Muscle layer of duodenum (tissue), 2 donors: Measurements from ENCODE around the gene CLTC.
"Not testable (repeated sequence)": the region's sequence is repeated elsewhere in the genome, so short reads cannot be mapped to it uniquely, and the experiment has no call there.

Experiments
- H3K27ac ChIP-seq: one replicate; pipeline ENCODE4 v1.7.0; 2013; ENCODE audit warnings: mild to moderate bottlenecking, low read length
- H3K27me3 ChIP-seq: one replicate; pipeline ENCODE4 v1.7.0; 2013; ENCODE audit warnings: low read depth, mild to moderate bottlenecking, control low read depth, low read length
- H3K36me3 ChIP-seq, 2 donors: one replicate each; pipeline ENCODE4 v1.7.0; 2013; ENCODE audit warnings: low read length in 2 of 2, control low read depth in 1 of 2, mild to moderate bottlenecking in 1 of 2; ENCODE audit not compliant: insufficient read depth in 2 of 2, control insufficient read depth in 1 of 2
- H3K4me1 ChIP-seq, 2 donors: one replicate each; pipeline ENCODE4 v1.7.0; 2013; ENCODE audit warnings: low read length in 2 of 2, mild to moderate bottlenecking in 2 of 2, control low read depth in 1 of 2, moderate library complexity in 1 of 2; ENCODE audit not compliant: insufficient read depth in 2 of 2, control insufficient read depth in 1 of 2
- H3K4me3 ChIP-seq, 2 donors: one replicate each; pipeline ENCODE4 v1.7.0; 2013; ENCODE audit warnings: low read length in 2 of 2, low read depth in 1 of 2, mild to moderate bottlenecking in 1 of 2
- H3K9me3 ChIP-seq, 2 donors: one replicate each; pipeline ENCODE4 v1.7.0; 2013; ENCODE audit warnings: low read length in 2 of 2, control low read depth in 1 of 2, mild to moderate bottlenecking in 1 of 2; ENCODE audit not compliant: control insufficient read depth in 1 of 2
- donor health status: healthy.

CLTC gene

DNA sequence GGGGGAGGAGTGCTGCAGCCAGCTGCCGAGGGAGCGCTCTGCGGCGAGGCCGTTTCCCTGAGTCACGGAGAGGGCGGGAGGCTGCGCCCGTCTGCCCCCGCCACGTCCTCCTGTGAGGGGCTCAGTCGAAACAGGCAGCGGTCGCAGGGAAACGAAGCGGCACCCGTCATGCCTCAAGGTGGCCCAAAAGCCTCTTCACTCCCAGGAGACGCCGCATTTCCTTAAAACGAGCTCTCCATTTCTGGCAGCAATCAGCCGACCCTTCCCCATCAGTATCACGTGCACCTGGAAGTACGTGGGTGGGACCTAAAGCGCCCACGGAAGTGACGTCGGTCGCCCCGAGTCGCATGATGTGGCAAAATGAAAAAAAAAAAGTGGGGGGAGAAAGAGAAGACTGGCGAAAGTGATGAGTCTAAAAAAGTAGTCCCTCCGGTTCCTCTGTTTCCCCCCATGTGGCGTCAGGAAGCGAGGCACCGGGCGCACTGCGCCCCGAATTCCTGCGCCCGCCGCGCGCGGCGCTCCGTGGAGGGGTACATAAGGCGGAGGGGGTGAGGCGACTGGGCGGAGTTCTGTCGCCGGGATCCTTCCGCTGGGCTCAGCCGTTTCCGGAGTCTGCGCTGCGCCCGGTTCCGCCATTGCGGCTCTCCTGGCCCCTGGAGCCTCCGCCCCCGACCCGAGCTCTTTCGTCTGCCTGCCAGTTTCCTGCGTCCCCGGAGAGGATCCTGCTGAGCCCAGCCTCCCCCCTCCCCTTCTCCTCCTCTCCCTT, at the start of gene CLTC:
Gene CLTC (plus strand): TSS at position 598 of the 766 bp plus-strand sequence. CDS start 237 bp downstream, outside the sequence.
- peaks cover 0 to 15% of the 10 kb centered on the region in 2 donors for H3K36me3 ChIP-seq
- H3K27ac ChIP-seq, result peak within 1 kb of the TSS; percentile 100
- H3K9me3 ChIP-seq, result no peaks in the 10 kb centered on the region
- peak within 1 kb of the TSS; percentile 75 to 98 for H3K4me3 ChIP-seq
- H3K4me1 ChIP-seq, result peaks cover 17 to 37% of the 10 kb centered on the region in 2 donors
- no peaks in the 10 kb centered on the region for H3K27me3 ChIP-seq

DNA sequence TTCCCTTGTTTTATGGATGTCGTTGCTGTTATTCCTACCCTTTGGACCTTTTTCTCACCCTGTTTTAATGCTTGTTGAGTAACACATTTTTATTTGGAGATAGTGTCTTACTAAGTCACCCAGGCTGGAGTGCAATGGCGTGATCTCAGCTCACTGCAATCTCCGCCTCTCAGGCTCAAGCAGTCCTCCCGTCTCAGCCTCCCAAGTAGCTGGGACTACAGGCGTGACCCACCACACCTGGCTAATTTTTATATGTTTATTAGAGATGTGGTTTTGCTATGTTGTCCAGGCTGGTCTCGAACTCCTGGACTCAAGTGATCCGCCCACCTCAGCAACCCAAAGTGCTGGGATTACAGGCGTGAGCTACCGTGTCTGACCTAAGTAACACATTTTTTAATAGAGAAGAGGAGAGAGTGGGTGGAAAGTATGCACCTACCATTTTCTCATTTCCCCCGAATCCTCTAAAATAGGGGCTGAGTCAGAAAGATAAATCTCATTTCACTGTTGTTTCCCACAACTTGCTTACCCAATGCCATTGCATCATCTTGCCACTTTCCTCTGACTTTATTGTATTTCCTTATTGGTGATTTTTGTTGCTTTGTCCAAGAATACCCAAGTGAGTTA, 47.3 kb upstream of the CLTC start:
- Histone ChIP-seq H3K4me3 (no peak overlapping the region), H3K27ac (no peak overlapping the region), H3K27me3 (no peaks in the 10 kb centered on the region), H3K9me3 (no peaks in the 10 kb centered on the region), H3K36me3 (peaks cover 0 to 7% of the 10 kb centered on the region in 2 donors), H3K4me1 (no peaks in the 10 kb centered on the region)

DNA sequence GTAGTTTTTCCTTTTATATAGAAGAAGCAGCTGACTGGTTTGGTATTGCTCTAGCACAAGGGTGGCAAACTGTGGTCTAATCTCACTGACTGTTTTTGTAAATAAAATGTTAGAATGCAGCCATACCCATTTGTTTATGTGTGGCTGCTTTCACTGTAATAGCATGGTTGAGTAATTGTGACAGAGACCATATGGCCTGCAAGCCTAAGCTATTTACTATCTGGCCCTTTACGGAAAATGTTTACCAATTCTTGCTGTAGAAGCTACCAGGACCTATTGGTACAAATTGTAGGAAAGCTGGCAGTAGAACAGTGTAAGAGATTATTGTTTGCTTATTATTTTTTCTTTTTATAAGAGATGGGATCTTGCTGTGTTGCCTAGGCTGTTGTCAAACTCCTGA, 35.5 kb upstream of the CLTC start:
- not testable (repeated sequence) for H3K4me1 ChIP-seq, H3K36me3 ChIP-seq, H3K9me3 ChIP-seq, H3K4me3 ChIP-seq, H3K27ac ChIP-seq, H3K27me3 ChIP-seq

DNA sequence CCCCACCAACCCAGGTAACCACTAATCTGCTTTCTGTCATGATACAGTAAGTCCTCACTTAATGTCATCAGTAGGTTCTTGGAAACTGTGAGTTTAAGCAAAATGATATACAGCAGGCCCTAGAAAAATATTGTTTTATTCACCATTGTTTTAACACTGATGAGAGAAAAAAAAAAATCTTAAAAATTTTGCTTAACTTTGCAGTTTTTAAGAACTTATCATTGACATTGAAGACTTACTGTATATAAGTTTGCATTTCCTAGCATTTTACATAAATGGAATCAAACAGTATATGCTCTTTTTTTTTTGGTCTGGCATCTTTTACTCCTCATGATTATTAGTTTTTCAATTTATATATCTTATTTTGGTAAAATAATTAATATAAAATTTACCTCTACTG, 19.5 kb upstream of the CLTC start:
- peaks cover 15 to 42% of the 10 kb centered on the region in 2 donors for H3K36me3 ChIP-seq
- no peak overlapping the region for H3K27ac ChIP-seq
- no peaks in the 10 kb centered on the region for H3K4me1 ChIP-seq
- H3K4me3 ChIP-seq, result no peak overlapping the region
- H3K27me3 ChIP-seq, result no peaks in the 10 kb centered on the region
- H3K9me3 ChIP-seq, result no peaks in the 10 kb centered on the region

DNA sequence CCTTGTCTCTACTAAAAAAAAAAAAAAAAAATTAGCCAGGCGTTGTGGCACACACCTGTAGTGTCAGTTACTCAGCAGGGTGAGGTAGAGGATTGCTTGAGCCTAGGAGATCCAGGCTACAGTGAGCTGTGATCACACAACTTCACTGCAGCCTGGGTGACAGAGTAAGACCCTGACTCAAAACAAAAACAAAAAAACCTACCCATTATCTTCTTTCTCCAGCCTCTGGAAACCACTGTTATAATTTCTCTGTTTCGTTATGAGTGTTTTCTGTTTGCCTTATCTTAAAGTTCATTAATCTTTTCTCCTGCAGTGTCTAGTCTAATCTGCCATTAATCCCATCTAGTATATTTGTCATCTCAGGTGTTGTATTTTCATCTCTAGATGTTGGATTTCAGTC, 18.6 kb upstream of the CLTC start:
- H3K4me1 ChIP-seq, result no peaks in the 10 kb centered on the region

DNA sequence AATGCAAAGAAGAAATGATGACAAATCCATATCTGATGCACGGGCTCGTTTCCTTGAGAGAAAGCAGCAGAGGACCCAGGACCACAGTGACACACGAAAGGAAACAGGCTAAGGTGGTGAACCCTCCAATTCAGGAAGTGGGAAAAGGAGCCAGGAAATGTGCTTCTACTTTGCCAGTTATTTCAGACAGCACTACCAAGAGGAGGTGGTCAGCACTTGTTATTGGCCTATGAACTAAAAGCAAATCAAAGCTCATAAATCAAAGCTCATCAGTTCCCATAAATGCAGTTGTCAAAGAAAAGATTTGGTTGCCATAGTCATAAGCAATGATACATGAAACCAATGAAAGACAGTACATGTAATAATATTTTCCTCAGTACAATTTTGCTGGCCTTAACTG, 12.6 kb upstream of the CLTC start:
- Histone ChIP-seq H3K27ac (no peak overlapping the region), H3K36me3 (peaks cover 30 to 53% of the 10 kb centered on the region in 2 donors), H3K4me3 (no peak overlapping the region), H3K9me3 (no peaks in the 10 kb centered on the region), H3K4me1 (no peaks in the 10 kb centered on the region), H3K27me3 (no peaks in the 10 kb centered on the region)

More for the DNA sequence above, 18.6 kb upstream of the CLTC start:
- no peak overlapping the region for H3K27ac ChIP-seq
- H3K9me3 ChIP-seq, result no peaks in the 10 kb centered on the region
- H3K27me3 ChIP-seq, result no peaks in the 10 kb centered on the region
- H3K36me3 ChIP-seq, result peaks cover 24 to 51% of the 10 kb centered on the region in 2 donors
- H3K4me3 ChIP-seq, result no peak overlapping the region

DNA sequence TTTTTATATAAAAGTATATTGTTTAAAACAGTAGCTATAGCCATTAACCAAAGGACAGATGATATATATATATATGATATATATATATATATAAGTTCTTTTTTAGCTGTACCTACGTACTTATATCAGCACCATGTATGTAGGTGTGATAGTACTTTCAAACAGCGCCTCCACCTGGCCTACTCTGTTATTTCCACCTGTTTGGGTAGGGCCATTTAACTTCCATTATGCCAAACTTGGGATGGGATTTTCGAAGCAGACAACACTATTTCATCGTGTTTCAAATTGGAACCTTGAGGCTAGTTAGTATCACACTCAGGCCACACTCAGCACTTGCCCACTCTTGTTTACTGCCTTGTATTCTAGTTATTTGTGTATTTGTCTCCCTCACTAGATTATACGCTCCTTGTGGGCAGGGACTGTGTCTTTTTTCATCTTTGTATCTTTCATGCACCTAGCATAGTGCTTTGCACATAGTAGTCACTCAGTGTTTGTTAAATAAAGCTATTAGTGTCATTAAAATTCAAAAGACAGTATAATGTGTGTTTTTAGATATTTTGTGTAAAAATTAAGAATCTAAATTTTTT, 11.8 kb upstream of the CLTC start:
- Histone ChIP-seq H3K9me3 (no peaks in the 10 kb centered on the region), H3K27ac (no peak overlapping the region), H3K4me3 (no peak overlapping the region), H3K4me1 (no peaks in the 10 kb centered on the region), H3K36me3 (peaks cover 25 to 45% of the 10 kb centered on the region in 2 donors), H3K27me3 (no peaks in the 10 kb centered on the region)

DNA sequence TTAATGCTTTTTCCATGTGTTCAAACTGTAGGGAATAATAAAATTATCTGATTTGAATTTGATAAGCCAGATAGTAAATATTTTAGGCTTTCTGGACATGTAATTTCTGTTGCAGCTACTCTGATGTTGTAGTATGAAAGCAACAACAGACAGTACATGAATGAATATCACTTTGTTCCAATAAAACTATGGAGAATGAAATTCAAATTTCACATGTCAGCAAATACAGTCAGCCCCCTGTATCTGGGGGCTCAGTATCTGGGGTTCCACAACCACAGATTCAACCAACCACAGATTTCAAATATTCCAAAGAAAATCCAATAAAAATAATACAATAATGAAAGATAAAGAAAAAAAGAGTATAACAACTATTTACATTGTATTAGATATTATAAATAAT, 8.2 kb upstream of the CLTC start:
- Histone ChIP-seq H3K27ac (no peak overlapping the region), H3K27me3 (no peaks in the 10 kb centered on the region), H3K4me3 (no peak overlapping the region), H3K36me3 (peaks cover 8 to 17% of the 10 kb centered on the region in 2 donors), H3K9me3 (no peaks in the 10 kb centered on the region), H3K4me1 (no peaks in the 10 kb centered on the region)

DNA sequence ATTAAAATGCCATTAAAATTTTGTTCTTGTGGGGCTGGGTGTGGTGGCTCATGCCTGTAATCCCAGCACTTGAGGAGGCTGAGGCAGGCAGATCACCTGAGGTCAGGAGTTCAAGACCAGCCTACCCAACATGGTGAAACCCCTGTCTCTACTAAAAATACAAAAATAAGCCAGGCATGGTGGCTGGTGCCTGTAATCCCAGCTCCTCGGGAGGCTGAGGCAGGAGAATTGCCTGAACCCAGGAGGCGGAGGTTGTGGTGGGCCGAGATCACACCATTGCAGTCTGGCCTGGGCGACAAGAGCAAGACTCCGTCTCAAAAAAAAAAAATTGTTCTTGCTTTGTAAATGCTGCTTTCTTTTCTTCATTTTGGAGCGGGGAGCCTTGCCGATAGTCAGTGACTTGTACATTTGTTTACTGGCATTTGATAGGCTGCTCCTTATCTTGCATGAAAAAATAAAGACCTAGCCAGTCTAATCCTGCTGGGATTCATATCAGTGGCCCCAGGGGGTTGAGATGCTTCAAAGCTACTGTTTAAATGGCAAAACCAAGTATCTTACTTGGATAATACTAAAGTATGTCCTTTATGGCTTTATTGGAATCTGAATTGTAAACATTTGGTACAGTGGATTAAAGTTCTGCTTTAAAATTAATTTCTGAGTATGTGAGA, 3.3 kb upstream of the CLTC start:
- Histone ChIP-seq H3K36me3 (peaks cover 0 to 15% of the 10 kb centered on the region in 2 donors), H3K27ac (no peak overlapping the region), H3K27me3 (no peaks in the 10 kb centered on the region)

DNA sequence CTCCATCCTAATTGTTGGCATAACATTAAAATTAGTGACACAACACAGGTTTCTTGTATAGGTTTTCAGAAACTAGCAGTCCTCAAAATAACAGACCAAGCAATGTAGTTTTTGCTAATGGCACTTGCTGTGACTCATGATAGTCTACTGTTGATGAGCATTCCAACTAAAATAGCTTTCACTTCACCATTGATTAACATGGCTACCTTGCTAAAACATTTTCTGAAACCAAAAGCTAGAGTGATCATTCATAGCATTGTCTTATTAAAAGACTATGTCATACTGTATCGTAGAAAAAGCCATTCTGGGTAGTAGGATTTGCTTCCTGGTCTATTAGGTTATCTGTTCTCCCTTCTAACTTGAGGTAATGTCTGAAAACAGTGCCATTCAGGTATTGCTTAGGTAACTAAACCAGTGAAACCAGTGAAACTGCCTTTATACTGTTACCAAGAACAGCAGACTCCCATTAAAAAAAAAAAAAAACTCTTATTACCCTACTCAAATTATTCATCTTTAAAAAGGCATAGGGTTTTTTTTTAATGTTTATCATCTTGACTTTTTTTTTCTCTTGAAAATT, 2.5 kb upstream of the CLTC start:
- H3K36me3 ChIP-seq, result peaks cover 0 to 15% of the 10 kb centered on the region in 2 donors
- no peak overlapping the region for H3K4me3 ChIP-seq
- peaks cover 16 to 17% of the 10 kb centered on the region in 2 donors for H3K4me1 ChIP-seq
- no peaks in the 10 kb centered on the region for H3K9me3 ChIP-seq
- H3K27me3 ChIP-seq, result no peaks in the 10 kb centered on the region
- H3K27ac ChIP-seq, result peak overlapping the region; percentile 100

More for the DNA sequence above, 3.3 kb upstream of the CLTC start:
- Histone ChIP-seq H3K4me1 (peaks cover 8 to 9% of the 10 kb centered on the region in 2 donors), H3K4me3 (no peak overlapping the region), H3K9me3 (no peaks in the 10 kb centered on the region)

DNA sequence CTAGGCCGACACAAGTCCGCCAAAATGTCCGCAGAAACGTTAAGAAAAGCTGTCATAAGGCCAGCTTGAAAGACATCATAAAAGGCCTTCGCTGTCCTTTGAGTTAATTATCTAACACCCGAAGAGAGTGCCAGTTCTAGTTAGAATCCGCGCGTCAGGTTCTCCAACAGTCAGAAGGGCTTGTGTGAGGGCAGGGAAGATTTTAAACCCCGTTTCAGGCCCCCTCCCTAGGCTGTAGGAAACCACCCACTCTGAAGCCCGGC, 729 bp upstream of the CLTC start:
- Histone ChIP-seq H3K27ac (peak overlapping the region; percentile 100), H3K4me3 (peak overlapping the region; percentile 75 to 98), H3K36me3 (peaks cover 0 to 15% of the 10 kb centered on the region in 2 donors), H3K27me3 (no peaks in the 10 kb centered on the region), H3K4me1 (peaks cover 17 to 33% of the 10 kb centered on the region in 2 donors), H3K9me3 (no peaks in the 10 kb centered on the region)
